Astrocyte (in vitro differentiated cells and primary cell): ENCODE measurements around the gene ALOX5. TPM values are rescaled to one million over a fixed set of nuclear protein-coding genes. Genes with fewer than 3 reads are reported as not detected.

Experiments
- DNase-seq: peaks from one replicate; pipeline ENCODE4 v3.0.0-alpha.2; 2010; ENCODE audit warnings: low read depth
- FAIRE-seq: peaks from 2 replicates; lab custom pipeline; 2011; peaks lifted over from hg19 to GRCh38; lab: Jason Lieb, UNC
- H2AFZ ChIP-seq: 2 replicates; pipeline ENCODE4 v1.6.0; 2012; ENCODE audit warnings: low read depth, low read length, inconsistent platforms
- H3K27ac ChIP-seq: 2 replicates; pipeline ENCODE4 v1.5.1; 2011; ENCODE audit warnings: low read depth, low read length, inconsistent platforms
- H3K27me3 ChIP-seq: 2 replicates; pipeline ENCODE4 v1.6.0; 2011; ENCODE audit warnings: low read length, inconsistent platforms; ENCODE audit not compliant: insufficient read depth
- H3K36me3 ChIP-seq: 2 replicates; pipeline ENCODE4 v1.5.1; 2011; ENCODE audit warnings: low read length, inconsistent platforms; ENCODE audit not compliant: insufficient read depth
- H3K4me1 ChIP-seq: 2 replicates; pipeline ENCODE4 v1.5.1; 2011; ENCODE audit warnings: low read length, inconsistent platforms; ENCODE audit not compliant: insufficient read depth
- H3K4me2 ChIP-seq: 2 replicates; pipeline ENCODE4 v1.6.0; 2012; ENCODE audit warnings: low read length, inconsistent platforms
- H3K4me3 ChIP-seq: 2 replicates; pipeline ENCODE4 v1.5.1; 2011; ENCODE audit warnings: low read depth, mild to moderate bottlenecking, low read length, inconsistent platforms; ENCODE audit not compliant: insufficient read depth
- H3K79me2 ChIP-seq: 2 replicates; pipeline ENCODE4 v1.6.0; 2012; ENCODE audit warnings: mild to moderate bottlenecking, low read length, inconsistent platforms; ENCODE audit not compliant: insufficient read depth
- H3K9ac ChIP-seq: 2 replicates; pipeline ENCODE4 v1.6.0; 2012; ENCODE audit warnings: mild to moderate bottlenecking, low read length, inconsistent platforms
- H3K9me3 ChIP-seq: 2 replicates; pipeline ENCODE4 v1.5.1; 2012; ENCODE audit warnings: low read depth, mild to moderate bottlenecking, low read length, inconsistent platforms; ENCODE audit not compliant: insufficient read depth
- H4K20me1 ChIP-seq: 2 replicates; pipeline ENCODE4 v1.6.0; 2012; ENCODE audit warnings: low read length, inconsistent platforms; ENCODE audit not compliant: insufficient read depth
- H3K27ac Mint-ChIP-seq: one replicate; pipeline ENCODE4 v1.8.0; 2021; ENCODE audit warnings: mild to moderate bottlenecking, mixed read lengths; ENCODE audit not compliant: unreplicated experiment
- H3K27me3 Mint-ChIP-seq: one replicate; pipeline ENCODE4 v1.8.0; 2021; ENCODE audit warnings: low read depth, mixed read lengths; ENCODE audit not compliant: unreplicated experiment
- H3K36me3 Mint-ChIP-seq: one replicate; pipeline ENCODE4 v1.8.0; 2021; ENCODE audit warnings: low read depth, mixed read lengths; ENCODE audit not compliant: unreplicated experiment
- H3K4me1 Mint-ChIP-seq: one replicate; pipeline ENCODE4 v1.8.0; 2021; ENCODE audit warnings: low read depth, mixed read lengths; ENCODE audit not compliant: unreplicated experiment
- H3K4me3 Mint-ChIP-seq: one replicate; pipeline ENCODE4 v1.8.0; 2021; ENCODE audit warnings: mild to moderate bottlenecking, moderate library complexity, mixed read lengths; ENCODE audit not compliant: unreplicated experiment
- H3K9me3 Mint-ChIP-seq: one replicate; pipeline ENCODE4 v1.8.0; 2021; ENCODE audit warnings: mild to moderate bottlenecking, mixed read lengths; ENCODE audit not compliant: unreplicated experiment
- CTCF ChIP-seq: IDR thresholded peaks from 2 replicates; pipeline ENCODE4 v1.5.1; 2011; ENCODE audit warnings: low read depth, mild to moderate bottlenecking, inconsistent platforms, low read length, moderate library complexity; ENCODE audit not compliant: insufficient read depth
- EZH2 ChIP-seq: IDR thresholded peaks from 2 replicates; pipeline ENCODE4 v1.6.1; 2012; ENCODE audit warnings: mild to moderate bottlenecking, low read length, inconsistent platforms; ENCODE audit not compliant: insufficient read depth
- total RNA-seq: library from RNA; stranded (reverse); gene quantifications from 2 replicates; pipeline ENCODE4 v1.2.1, GENCODE V29; 2021

The ALOX5 gene
- total RNA-seq, 1 donor from 2014 or later: 1.0 TPM

- no peaks in the 10 kb centered on the region for H4K20me1 ChIP-seq
- H3K36me3 ChIP-seq: no peaks in the 10 kb centered on the region
- peaks cover 12% of the 10 kb centered on the region for H3K27me3 ChIP-seq
- no peak overlapping the region for H3K4me2 ChIP-seq
- H3K79me2 ChIP-seq: no peaks in the 10 kb centered on the region
- peaks cover under 1% of the 10 kb centered on the region for H3K4me1 ChIP-seq
- DNase-seq (no peak), FAIRE-seq (no peak)
- no peak overlapping the region for H3K4me3 ChIP-seq
- H3K9ac ChIP-seq: no peak overlapping the region
- Mint-ChIP-seq H3K9me3 (no peaks in the 10 kb centered on the region), H3K27me3 (peaks cover 47% of the 10 kb centered on the region), H3K27ac (no peak overlapping the region), H3K4me3 (no peak overlapping the region), H3K4me1 (peaks cover 15% of the 10 kb centered on the region), H3K36me3 (no peaks in the 10 kb centered on the region)
- no peaks in the 10 kb centered on the region for H3K9me3 ChIP-seq
- H2AFZ ChIP-seq: no peak overlapping the region
- H3K27ac ChIP-seq: no peak overlapping the region
- TF ChIP-seq EZH2 (no peak), CTCF (no peak)
These were observed 50.0 kb downstream of the ALOX5 start for GRCh38 chr10:45423976-45424499.

- no peak for TF ChIP-seq CTCF
- TF ChIP-seq EZH2: no peak
- H3K4me3 Mint-ChIP-seq: no peak overlapping the region
- FAIRE-seq (no peak), DNase-seq (no peak)
- H2AFZ ChIP-seq: no peak overlapping the region
- peaks cover 9% of the 10 kb centered on the region for H3K4me1 Mint-ChIP-seq
- no peak overlapping the region for H3K4me2 ChIP-seq
- H3K27me3 ChIP-seq: peaks cover 12% of the 10 kb centered on the region
- H3K79me2 ChIP-seq: no peaks in the 10 kb centered on the region
- no peaks in the 10 kb centered on the region for H3K9me3 Mint-ChIP-seq
- no peak overlapping the region for H3K27ac Mint-ChIP-seq
- no peaks in the 10 kb centered on the region for H3K36me3 Mint-ChIP-seq
- no peak overlapping the region for H3K9ac ChIP-seq
- H3K27me3 Mint-ChIP-seq: peaks cover 41% of the 10 kb centered on the region
- no peaks in the 10 kb centered on the region for H3K9me3 ChIP-seq
- H3K36me3 ChIP-seq: no peaks in the 10 kb centered on the region
- no peaks in the 10 kb centered on the region for H4K20me1 ChIP-seq
- no peak overlapping the region for H3K27ac ChIP-seq
- H3K4me1 ChIP-seq: no peaks in the 10 kb centered on the region
- no peak overlapping the region for H3K4me3 ChIP-seq
These were observed 50.8 kb downstream of the ALOX5 start for GRCh38 chr10:45424668-45425404.
